Ishikawa (cell line): ENCODE results near the gene ABRACL.

Experiments
- CEBPB ChIP-seq: IDR thresholded peaks from 2 replicates; pipeline ENCODE4 v1.6.1; 2012
- CREB1 ChIP-seq: IDR thresholded peaks from 2 replicates; pipeline ENCODE4 v1.6.1; 2012; ENCODE audit warnings: low read depth
- EGR1 ChIP-seq: IDR thresholded peaks from 2 replicates; pipeline ENCODE4 v1.6.1; 2012
- EP300 ChIP-seq: IDR thresholded peaks from 2 replicates; pipeline ENCODE4 v1.6.1; 2012; ENCODE audit warnings: borderline replicate concordance
- FOXM1 ChIP-seq: IDR thresholded peaks from 2 replicates; pipeline ENCODE4 v1.6.1; 2012; ENCODE audit warnings: low read depth, borderline replicate concordance
- MAX ChIP-seq: IDR thresholded peaks from 2 replicates; pipeline ENCODE4 v1.6.1; 2012
- NFIC ChIP-seq: IDR thresholded peaks from 2 replicates; pipeline ENCODE4 v1.6.1; 2012
- RAD21 ChIP-seq: IDR thresholded peaks from 2 replicates; pipeline ENCODE4 v1.6.1; 2012; ENCODE audit warnings: low read depth
- TAF1 ChIP-seq: IDR thresholded peaks from 2 replicates; pipeline ENCODE4 v1.6.1; 2012; ENCODE audit warnings: low read depth, mild to moderate bottlenecking
- TCF12 ChIP-seq: IDR thresholded peaks from 2 replicates; pipeline ENCODE4 v1.6.1; 2012; ENCODE audit warnings: low read depth
- TEAD4 ChIP-seq: IDR thresholded peaks from 2 replicates; pipeline ENCODE4 v1.6.1; 2012
- YY1 ChIP-seq: IDR thresholded peaks from 2 replicates; pipeline ENCODE4 v1.6.1; 2012; ENCODE audit warnings: low read depth
- TF ChIP-seq, protein P1 (sequence below): IDR thresholded peaks from 2 replicates; pipeline ENCODE4 v1.6.1; 2012; ENCODE audit warnings: low read depth, mild to moderate bottlenecking
- TF ChIP-seq, protein P2 (sequence below): IDR thresholded peaks from 2 replicates; pipeline ENCODE4 v1.6.1; 2012

DNA sequence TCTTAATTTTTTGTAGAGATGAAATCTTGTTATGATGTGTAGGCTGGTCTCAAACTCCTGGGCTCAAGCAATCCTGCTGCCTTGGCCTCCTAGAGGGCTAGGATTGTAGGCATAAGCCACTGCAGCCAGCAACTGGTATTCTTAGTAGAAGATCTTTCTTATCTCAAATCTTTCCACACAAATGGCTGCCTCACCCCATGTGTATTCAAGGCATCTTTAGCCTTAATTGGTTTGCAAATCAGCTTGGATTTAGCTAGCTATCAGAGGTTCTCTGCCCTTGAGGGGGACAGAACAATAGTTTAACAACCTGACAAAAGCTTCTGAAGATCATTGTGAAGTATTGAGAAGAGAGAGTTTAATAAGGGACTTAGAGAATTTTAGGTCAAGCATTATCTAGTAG lies 17.9 kb upstream of the ABRACL start:
- TF ChIP-seq TAF1 = no peak
- no peak for TF ChIP-seq EGR1
- no peak for TF ChIP-seq YY1
- no peak for TF ChIP-seq RAD21
- no peak for TF ChIP-seq NFIC
- TF ChIP-seq TCF12 = no peak
- TF ChIP-seq, protein P1, sequence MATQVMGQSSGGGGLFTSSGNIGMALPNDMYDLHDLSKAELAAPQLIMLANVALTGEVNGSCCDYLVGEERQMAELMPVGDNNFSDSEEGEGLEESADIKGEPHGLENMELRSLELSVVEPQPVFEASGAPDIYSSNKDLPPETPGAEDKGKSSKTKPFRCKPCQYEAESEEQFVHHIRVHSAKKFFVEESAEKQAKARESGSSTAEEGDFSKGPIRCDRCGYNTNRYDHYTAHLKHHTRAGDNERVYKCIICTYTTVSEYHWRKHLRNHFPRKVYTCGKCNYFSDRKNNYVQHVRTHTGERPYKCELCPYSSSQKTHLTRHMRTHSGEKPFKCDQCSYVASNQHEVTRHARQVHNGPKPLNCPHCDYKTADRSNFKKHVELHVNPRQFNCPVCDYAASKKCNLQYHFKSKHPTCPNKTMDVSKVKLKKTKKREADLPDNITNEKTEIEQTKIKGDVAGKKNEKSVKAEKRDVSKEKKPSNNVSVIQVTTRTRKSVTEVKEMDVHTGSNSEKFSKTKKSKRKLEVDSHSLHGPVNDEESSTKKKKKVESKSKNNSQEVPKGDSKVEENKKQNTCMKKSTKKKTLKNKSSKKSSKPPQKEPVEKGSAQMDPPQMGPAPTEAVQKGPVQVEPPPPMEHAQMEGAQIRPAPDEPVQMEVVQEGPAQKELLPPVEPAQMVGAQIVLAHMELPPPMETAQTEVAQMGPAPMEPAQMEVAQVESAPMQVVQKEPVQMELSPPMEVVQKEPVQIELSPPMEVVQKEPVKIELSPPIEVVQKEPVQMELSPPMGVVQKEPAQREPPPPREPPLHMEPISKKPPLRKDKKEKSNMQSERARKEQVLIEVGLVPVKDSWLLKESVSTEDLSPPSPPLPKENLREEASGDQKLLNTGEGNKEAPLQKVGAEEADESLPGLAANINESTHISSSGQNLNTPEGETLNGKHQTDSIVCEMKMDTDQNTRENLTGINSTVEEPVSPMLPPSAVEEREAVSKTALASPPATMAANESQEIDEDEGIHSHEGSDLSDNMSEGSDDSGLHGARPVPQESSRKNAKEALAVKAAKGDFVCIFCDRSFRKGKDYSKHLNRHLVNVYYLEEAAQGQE = no peak
- no peak for TF ChIP-seq TEAD4
- TF ChIP-seq CREB1 = no peak
- TF ChIP-seq, protein P2, sequence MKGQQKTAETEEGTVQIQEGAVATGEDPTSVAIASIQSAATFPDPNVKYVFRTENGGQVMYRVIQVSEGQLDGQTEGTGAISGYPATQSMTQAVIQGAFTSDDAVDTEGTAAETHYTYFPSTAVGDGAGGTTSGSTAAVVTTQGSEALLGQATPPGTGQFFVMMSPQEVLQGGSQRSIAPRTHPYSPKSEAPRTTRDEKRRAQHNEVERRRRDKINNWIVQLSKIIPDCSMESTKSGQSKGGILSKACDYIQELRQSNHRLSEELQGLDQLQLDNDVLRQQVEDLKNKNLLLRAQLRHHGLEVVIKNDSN = no peak
- no peak for TF ChIP-seq EP300
- no peak for TF ChIP-seq MAX
- TF ChIP-seq CEBPB = no peak
- TF ChIP-seq FOXM1 = no peak
